Tibial nerve (tissue), 4 donors: ENCODE results near the gene CRELD1.

Experiments used
- CTCF ChIP-seq, 5 experiments: fragments of 200-600 bp in 3 of 5; fragments of 450-650 bp in 2 of 5; sonication (generic) in 3 of 5; IDR thresholded peaks; one replicate each; pipeline ENCODE4 v1.5.1; 2016 to 2019; ENCODE audit warnings: antibody characterized with exemption in 5 of 5, mild to moderate bottlenecking in 3 of 5, moderate library complexity in 2 of 5
- EP300 ChIP-seq, 2 donors: sonication (generic); formaldehyde crosslinking; IDR thresholded peaks; one replicate each; pipeline ENCODE4 v1.6.1; 2017; ENCODE audit warnings: antibody characterized with exemption in 2 of 2, mild to moderate bottlenecking in 1 of 2
- POLR2A ChIP-seq, 2 donors: fragments of 450-650 bp; IDR thresholded peaks; one replicate each; pipeline ENCODE4 v1.6.1; 2017; ENCODE audit warnings: antibody characterized with exemption in 2 of 2, mild to moderate bottlenecking in 2 of 2, moderate library complexity in 2 of 2

GRCh38 chr3:9912294-9912935, 21.2 kb upstream of the CRELD1 start:
- TF ChIP-seq POLR2A (IDR thresholded peaks at IDR 0.05) (no peak), CTCF (IDR thresholded peaks at IDR 0.05) (no peak), EP300 (IDR thresholded peaks at IDR 0.05) (no peak)
